Ecto neural progenitor cell (in vitro differentiated cells): Measurements from ENCODE around the gene SPANXN5.
"Not testable (repeated sequence)": the region's sequence is repeated elsewhere in the genome, so short reads cannot be mapped to it uniquely, and the experiment has no call there.

Source experiments
- DNase-seq: peaks from one replicate; pipeline ENCODE4 v3.0.0-alpha.2; 2018; ENCODE audit warnings: low spot score

Gene SPANXN5, protein sequence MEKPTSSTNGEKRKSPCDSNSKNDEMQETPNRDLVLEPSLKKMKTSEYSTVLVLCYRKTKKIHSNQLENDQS

GRCh38 chrX:52797327-52797726 lies at the start of gene SPANXN5:
Gene SPANXN5 (minus strand): TSS chrX:52797427. CDS start chrX:52797348, 79 bp downstream.
- DNase-seq = not testable (repeated sequence)

- not testable (repeated sequence) for DNase-seq
Measured at GRCh38 chrX:52843619-52844018, 46.4 kb upstream of the SPANXN5 start.

- DNase-seq = no peak
Measured at GRCh38 chrX:52839137-52839536, 41.9 kb upstream of the SPANXN5 start.

DNA sequence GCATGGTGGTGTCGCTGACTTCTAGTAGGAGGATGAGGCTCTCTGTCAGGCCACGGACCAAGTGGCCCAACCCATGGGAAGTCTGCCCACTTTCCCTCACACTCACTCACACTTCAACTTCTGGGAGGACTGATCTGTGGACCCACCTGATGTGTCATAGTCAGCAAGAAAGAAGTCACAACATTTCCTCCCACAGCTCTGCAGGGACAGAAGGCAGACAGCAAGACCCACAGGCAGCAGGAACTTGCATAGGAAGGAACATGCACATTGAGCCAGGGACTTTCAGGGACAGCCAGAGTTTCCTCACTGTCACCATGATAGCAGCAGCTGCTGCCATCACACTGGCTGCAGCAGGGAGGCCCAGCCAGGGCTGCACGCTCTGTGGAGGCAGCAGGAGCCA lies 33.3 kb upstream of the SPANXN5 start:
- no peak for DNase-seq

DNA sequence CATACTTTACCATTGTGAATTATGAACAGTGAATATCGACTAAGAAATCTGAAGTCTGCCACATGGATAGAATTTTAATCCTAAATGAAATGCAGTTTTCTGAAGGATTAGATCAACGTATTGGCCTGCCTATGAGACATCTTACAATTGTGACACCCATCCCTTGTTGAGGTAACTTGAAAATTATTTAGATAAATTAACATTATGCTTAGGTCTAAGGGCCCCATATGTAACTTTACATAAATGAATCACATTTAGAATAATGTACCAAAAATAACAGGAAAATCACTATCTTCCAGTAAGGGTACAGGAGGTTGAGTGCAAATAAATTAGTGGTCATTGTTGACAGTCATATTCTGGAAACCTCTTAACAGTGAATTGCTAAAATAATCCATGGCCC lies 27.4 kb upstream of the SPANXN5 start:
- DNase-seq = no peak

DNA sequence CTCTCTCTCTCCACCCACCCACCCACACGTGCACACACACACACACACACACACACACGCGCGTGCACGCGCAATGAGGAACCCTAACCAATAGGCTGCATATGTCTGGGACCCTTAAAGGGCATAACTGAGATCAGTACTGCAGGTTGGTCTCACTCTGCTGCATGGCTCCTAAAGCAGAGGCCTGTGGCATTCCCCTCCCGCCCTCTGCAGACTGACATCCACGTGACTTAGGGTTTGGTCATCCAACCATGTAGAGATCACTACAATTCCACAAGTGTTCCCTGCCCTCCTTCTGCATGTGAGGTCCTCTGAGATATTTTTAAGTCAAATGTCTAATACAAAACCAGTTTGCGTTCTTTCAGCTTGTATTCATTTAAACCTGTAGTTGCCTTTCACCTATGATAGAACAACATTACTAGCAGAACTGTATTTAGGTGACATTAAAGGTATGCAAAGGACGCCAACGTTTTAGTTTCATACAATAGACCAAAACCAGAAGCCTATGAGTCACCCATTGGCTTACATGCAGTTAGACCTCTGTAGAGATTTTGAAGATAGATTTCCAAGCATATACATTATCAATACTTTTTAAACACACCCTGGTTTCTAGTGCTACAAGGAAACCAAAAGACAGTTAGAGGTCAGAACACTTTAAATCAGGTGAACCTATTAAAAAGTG lies 24.0 kb upstream of the SPANXN5 start:
- DNase-seq = no peak

DNA sequence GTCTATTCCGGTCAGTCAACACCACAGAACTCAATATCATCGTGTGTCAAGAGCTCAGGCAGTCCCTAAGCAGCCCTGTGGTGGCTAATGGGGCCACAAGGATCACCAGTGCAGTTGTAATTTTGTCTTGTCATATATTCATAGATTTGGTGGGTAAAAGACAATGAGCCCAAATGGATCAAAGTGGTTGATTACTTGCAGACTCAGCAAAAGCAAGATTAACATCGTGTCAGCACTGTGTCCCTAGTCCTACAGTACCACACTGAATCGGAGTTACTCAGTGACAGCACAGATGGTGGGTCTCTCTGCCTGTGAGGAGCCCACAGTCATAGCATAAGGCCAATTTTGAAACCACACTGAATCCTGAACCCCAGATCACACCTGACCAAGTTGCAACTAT lies 22.6 kb upstream of the SPANXN5 start:
- DNase-seq = no peak

DNA sequence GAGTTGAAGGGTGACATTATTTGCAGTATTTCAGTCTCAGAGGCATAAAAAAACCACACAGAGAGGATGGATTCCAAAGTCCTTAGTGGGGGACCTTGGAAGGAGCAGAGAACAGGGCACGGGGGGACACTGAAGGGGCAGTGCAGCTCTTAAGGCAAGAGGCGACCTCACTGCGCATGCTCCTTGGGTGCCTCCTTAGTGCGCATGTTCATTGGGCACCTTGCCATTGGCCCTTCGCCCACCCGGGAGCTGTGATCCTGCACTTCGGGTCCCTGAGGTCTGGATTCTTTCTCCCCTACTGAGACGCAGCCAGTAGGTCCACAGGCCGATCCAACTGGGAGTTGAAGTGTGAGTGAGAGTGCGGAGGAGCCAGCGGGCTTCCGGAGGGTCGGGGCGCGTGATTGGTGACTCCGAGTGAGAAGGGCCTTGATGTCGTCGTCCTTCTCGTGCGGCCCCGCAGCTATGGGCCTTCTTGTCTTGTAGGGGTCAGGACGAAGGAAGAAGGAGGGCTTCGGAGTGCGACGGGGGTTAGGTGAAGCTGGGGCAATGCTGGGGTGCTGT lies 13.9 kb upstream of the SPANXN5 start, which contains the start of gene XAGE5:
TSS of gene XAGE5 (plus strand) at position 223 of the 561 bp plus-strand sequence. CDS start 1,280 bp downstream, outside the sequence.
- DNase-seq = no peak

DNA sequence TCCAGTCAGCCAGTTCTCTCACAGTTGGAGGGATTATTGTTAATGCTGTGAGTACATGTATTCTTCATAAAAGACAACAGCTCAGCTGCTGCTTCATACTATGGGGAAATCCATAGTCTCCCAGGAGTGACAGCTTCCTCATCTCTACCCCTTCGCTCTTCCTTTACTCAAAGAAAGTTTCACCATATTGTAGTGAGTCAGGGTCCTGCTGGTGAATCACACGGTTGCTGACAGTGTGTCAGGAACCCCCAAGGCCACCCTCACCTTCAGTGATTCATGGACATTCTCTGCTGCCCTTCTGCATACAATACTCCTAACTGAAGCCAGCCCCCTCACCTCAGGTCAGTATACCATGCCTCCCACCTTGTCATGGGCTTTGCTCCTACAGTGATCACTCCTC lies 7.6 kb upstream of the SPANXN5 start:
- DNase-seq = not testable (repeated sequence)

GRCh38 chrX:52773504-52773903 lies 23.7 kb downstream of the SPANXN5 start:
- not testable (repeated sequence) for DNase-seq

GRCh38 chrX:52765983-52766382 lies 31.2 kb downstream of the SPANXN5 start:
- not testable (repeated sequence) for DNase-seq

DNA sequence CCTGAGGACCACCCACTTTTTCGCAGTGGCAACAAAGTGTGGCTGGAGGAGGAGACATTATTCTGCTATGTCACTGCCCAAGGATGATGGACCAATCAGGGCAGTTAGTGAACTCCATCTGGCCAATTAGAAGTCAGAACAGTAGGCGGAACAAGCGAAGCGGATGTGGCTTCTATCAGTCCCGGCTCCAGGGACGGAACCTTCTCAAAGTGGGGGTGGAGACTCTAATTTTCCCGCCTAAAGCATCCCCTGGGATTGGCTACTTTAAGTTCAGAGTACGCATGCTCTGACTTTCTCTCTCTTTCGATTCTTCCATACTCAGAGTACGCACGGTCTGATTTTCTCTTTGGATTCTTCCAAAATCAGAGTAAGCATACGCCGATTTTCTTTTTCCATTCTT lies 46.3 kb downstream of the SPANXN5 start, which contains the start of gene SSX2B:
TSS of gene SSX2B (plus strand) at position 301 of the 400 bp plus-strand sequence. CDS start 1,429 bp downstream, outside the sequence.
- DNase-seq = not testable (repeated sequence)
